ENCODE data around the gene CATSPER1.

DNA sequence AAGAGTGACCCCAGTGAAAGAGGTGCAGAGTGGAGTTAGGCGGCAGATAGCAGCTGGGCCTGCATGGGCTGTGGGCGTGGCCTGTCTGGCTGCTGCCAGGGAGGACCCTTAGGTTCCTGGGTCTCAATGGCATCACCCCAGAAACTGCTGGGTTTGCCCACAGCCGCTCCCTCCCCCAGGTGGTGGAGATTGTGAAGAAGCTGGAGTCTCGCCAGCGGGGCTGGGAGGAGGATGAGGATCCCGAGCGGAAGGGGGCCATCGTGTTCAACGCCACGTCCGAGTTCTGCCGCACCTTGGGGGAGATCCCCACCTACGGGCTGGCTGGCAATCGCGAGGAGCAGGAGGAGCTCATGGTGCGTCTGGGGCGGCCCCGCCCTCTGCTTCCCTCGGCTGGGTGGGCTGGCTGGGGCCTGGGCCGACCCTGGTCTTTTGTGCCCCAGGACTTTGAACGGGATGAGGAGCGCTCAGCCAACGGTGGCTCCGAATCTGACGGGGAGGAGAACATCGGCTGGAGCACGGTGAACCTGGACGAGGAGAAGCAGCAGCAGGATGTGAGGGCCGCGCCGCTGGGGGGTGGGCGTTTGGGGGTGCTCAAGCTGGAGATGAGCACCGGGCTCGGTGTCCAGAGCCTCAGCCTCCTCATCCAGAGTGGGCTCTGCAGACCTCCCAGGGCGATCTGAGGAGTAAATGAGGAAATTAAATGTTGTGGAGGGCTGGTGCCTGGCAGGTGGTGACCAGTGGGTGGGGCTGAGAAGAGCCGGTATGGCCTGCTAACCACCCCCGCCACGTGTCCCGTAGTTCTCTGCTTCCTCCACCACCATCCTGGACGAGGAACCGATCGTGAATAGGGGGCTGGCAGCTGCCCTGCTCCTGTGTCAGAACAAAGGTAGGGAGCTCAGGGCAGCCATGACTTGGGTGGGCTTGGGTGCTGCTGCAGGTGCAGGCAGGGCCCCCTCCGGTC, 49.8 kb downstream of the CATSPER1 start:
- TF ChIP-seq, protein P1, sequence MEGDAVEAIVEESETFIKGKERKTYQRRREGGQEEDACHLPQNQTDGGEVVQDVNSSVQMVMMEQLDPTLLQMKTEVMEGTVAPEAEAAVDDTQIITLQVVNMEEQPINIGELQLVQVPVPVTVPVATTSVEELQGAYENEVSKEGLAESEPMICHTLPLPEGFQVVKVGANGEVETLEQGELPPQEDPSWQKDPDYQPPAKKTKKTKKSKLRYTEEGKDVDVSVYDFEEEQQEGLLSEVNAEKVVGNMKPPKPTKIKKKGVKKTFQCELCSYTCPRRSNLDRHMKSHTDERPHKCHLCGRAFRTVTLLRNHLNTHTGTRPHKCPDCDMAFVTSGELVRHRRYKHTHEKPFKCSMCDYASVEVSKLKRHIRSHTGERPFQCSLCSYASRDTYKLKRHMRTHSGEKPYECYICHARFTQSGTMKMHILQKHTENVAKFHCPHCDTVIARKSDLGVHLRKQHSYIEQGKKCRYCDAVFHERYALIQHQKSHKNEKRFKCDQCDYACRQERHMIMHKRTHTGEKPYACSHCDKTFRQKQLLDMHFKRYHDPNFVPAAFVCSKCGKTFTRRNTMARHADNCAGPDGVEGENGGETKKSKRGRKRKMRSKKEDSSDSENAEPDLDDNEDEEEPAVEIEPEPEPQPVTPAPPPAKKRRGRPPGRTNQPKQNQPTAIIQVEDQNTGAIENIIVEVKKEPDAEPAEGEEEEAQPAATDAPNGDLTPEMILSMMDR (IDR thresholded peaks at IDR 0.05), result no peak
- TF ChIP-seq POLR2A (IDR thresholded peaks at IDR 0.05), result no peak

Data from adrenal gland (tissue), 5 donors.